Anterior cingulate cortex (tissue), 58 donors: ENCODE measurements around the gene AJUBA.
"Not testable (repeated sequence)": the region's sequence is repeated elsewhere in the genome, so short reads cannot be mapped to it uniquely, and the experiment has no call there.

Experiments
- DNase-seq, 58 donors: peaks; one replicate each; lab custom pipeline; 2025; lab: John Stamatoyannopoulos, UW

Gene AJUBA

DNA sequence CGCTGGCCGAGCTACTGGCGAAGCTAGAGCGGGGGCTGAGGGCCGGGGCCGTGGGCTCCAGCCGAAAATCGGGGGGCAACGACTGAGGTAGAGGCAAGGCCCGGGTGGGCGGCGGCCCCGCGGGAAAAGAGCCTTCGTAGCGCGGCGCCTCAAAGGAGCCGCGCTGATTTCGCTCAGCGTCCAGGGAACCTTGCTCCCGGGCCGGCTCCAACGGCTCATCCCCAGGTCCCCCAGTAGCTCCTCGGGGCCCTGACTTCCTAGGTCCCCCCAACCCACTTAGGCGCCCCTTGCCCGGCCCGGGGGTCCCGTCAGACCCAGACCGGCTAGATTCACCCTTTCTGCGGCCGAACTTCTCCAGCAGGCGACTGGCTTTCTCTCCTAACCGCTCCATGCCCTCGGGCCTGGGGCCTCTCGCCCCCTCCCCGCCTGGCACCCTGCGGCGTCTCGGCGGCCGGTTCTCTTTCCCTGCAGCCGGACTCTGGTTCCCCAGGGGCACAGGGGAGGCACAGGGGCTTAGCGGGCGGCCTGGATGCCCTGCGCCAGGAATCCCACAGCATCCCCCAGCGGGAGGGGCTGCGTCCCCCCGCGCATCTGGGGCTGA is 375 bp downstream of the AJUBA start:
- DNase-seq: no peak

DNA sequence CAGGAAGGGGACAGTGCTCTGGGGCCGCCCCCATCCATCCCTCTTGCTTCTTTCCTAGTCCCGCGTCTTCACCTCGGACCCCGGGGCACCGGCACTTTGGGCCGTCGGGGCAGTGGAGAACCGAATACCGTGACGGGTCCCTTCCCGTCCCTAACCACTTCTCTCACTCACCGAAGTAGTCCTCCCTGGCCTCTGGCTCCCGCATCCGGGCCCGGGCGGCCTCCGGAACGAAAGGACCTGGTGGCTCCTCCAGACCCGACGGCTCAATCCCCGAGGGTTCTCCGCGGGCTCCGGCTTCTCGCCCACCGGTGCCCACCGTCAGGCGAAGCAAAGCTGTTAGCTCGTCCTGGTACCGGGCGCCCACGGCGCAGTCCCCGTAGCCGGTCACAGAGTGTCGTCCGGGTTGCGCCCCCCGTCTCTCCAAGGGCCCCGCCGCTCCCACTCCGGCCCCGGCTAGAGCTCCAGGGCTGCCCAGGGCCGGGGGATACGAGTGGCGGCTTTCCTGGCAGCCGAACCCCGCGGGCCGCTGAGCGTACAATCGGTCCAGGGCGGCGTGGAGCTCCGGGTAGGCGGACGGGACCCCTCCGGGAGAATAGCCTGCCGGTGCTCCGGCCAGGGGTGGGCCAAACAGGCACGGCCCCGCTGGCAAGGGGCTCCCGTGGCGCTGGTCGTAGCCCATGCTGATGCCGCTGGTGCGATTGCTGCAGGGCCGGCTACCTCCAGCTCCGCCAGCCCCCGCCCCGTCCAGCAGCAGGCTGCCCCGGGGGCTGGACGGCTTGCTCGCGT is 1.1 kb downstream of the AJUBA start:
- DNase-seq: no peak

DNA sequence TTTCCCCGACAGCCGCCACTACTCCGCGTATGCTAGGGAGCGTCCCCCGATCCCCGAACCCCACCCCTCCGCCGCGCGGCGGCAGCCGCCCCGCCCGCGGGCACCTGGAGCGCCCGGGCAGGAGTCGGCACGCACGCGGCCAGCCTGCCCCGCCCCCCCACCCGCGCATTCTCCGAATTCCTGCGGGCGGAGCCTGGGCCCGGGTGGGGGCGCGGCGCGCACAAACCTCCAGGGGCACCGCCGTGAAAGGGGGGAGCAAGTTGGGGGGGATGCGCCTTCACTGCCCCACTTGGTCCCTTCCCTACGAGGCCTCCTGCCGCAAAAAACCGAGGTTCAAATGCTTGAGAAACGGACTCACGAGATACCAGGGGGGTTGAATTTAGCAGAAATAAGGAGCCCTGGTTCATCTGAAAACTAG is 1.7 kb downstream of the AJUBA start:
- no peak for DNase-seq

DNA sequence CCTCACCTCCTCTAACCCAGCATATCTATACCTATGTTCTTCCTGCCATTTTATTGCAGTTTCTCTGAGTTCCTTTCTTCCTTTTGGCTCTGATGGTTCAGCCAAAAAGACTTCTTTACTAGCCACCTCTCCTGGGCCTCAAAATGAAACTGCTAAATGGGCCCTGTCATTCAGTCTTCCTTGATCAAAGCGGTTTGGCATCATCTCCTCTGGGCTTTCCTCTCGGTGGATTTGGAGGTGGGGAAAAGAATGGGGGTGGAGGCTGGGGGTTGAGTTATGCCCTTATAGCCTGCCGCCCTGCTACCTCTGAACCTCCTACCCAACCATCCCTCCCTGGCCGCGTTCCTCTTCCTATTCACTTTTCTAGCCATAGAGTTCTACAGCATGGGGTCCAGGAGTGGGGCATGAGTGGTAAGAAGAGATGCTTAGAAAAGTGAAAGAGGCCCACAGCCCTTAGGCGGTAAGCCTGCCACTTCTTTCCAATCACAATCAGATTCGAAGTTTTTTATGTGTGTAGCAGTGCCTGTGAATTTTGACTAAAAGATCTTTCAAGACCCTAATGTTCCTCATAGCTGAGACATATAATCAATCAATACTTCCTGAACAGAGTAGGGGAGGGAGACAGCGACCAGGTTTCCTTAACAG is 2.5 kb downstream of the AJUBA start:
- no peak for DNase-seq

DNA sequence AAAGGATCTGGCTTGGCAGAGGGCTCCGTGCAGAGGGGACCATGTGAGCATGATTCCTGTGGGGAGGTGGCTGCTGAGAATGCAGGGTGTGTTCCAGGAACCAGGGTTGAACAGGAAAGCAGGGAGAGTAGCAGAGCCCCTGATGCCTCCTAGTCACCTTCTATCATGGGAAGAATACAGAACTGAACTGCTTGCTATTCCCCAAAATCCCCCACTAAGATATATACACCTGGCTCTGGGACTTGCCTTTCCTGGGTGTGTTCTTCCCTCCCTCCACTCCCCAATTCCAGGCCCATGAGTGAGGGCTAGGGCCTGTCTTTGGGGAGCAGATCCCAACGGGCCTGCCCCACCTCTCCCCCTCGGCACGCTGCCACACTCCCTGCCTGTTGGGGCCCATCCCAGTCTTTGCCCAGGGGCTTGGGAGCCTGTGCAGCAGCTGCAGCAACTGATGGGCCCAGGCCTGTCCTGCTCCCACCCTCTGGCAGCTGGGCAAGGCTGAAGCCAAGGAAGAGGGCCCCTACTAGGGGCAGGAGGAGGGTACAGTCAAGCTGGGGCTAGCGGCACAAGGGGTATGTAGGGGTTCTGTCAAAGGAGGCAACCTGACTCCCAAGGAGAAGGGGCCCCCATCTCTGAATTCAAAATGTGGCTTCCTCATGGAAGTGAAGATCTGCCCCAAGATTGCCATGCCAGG is 3.2 kb downstream of the AJUBA start:
- no peak for DNase-seq

DNA sequence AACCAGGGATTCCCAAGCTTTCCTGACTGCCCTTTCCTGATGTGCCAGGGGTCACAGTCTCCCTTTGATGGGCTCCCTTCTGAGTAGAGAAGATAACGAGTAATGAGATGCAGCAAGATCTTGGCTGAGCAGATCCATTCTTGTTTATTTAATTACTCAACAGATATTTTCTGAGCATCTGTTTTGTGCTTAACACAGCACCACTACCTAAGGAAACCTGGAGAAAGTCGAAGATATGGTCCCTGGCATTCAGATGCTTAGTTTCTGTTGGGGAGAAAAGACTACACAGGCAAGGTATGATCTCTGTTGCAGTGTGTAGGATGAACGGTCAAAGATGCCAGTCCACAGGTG is 3.9 kb downstream of the AJUBA start:
- DNase-seq: no peak

DNA sequence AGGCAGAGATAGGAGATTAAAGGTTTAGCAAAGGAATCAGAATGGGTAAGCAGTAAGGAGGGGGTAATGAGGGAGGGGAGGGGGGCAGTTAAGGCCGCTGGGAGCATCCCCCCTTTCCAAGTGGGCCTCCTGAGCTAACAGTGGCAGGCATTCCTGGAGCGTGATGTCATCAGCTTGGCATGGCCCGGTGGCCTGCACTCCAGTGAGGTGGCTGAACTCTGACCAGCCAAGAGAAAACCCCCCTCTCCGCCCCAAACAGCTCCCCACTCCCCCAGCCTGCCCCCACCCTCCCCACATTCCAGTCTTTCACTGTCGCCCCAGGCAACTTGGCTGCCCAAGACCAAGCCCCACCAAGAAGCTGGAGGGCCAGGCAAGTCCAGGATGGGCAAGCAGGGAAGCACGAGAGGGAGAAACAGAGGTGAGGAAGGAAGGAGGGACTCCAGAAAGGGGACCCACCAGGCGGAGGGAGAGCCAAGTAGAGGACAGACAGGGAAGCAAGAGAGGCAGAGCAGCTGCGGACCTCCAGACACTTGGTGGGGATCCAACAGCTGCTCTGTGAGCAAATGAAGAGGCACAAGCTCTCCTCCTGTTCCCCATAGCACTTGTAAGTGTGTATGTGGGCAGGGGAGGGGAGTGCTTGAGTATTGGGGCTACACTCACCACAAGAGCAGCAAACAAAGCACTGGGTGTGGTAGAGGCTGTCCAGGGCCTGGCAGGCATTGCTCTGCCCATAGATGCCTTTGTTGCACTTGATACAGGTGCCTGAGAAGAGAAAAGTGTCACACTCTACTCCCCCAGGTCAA is 4.5 kb downstream of the AJUBA start:
- peak in 1 of 58 donors; percentile 30 for DNase-seq

DNA sequence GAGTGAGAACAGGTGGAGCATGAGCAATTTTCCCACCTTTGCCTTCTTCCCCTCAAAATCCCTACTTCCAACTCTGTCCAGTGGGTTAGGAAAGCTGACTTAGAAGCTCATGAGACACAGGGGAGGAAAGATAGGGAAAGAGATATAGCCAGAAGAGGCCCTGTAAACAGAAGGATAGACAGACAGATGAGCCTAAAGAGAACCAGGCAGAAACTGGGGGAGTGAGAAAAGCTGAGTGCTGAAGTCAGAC is 5.0 kb downstream of the AJUBA start:
- no peak for DNase-seq

DNA sequence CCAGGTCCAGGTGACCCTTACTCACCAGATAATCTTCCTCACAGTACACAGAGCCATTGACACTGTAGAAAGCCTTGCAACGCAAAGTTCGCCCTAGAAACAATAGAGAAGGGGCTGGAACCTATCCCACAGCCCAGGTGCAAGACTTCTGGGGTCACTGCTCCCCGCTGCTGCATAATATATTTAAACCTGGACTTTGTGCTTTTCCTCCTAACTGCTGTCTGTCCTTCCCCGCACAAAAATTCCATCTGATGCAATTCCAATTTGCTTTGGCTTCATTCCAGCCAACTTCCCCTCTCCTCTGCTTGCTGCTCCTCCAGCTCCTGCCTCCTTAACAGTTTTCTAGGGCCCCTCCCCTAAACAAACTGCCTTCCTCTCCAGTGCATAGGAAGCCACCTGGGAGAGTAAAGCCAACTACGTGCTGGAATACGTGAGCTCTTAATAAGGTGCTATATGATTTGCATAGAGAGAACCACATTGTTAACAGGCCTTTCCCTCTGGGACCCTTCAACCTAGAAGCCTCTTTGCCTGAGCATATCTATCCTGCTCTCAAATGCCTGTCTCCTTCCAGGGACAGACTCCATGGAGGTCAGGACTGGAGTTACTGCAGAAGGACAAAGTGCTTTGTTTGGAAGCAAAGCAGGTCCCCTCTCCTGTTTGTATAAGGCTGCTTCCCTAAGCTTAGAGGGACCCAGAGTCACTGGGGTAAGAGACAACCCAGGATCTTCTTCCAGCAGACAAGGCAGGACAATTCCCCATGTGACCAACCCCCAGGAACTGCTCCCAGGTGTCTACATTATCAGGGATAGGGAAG is 5.5 kb downstream of the AJUBA start:
- no peak for DNase-seq

DNA sequence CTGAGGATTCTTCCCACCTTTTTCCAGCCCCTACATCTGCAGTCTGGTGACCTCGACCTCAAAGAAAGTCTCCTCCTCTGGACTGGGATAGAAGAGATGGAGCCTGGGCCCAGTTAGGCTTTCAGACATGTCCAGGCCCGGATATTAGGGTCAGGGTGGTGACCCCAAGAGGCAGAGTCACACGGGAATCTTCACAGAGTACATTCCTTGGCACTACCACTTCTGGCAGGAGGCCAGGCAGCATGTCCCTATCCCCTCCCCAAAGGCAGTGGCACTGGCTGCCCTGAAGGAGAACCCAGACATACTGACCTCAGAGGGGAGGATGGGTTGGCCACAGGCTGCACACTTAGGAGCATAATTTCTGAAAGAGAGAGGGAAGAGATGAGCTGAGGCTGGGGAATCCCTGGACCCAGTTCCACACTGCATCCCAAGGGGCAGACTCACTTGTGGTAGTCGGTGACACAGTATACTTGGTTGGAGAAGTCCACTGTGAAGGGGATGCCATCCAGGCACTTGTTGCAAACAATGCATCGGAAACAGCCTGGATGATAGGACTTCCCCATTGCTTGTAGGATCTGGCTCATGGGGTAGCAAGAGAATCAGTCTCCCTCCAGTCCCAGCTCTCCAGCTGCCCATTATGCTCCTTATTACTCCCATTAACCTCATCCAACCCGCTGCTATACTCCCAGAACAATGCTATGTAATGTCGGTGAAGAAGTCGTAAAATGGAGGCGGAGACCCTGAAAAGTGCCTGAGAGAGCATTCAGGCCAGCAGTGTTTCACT is 7.6 kb downstream of the AJUBA start:
- DNase-seq: no peak

DNA sequence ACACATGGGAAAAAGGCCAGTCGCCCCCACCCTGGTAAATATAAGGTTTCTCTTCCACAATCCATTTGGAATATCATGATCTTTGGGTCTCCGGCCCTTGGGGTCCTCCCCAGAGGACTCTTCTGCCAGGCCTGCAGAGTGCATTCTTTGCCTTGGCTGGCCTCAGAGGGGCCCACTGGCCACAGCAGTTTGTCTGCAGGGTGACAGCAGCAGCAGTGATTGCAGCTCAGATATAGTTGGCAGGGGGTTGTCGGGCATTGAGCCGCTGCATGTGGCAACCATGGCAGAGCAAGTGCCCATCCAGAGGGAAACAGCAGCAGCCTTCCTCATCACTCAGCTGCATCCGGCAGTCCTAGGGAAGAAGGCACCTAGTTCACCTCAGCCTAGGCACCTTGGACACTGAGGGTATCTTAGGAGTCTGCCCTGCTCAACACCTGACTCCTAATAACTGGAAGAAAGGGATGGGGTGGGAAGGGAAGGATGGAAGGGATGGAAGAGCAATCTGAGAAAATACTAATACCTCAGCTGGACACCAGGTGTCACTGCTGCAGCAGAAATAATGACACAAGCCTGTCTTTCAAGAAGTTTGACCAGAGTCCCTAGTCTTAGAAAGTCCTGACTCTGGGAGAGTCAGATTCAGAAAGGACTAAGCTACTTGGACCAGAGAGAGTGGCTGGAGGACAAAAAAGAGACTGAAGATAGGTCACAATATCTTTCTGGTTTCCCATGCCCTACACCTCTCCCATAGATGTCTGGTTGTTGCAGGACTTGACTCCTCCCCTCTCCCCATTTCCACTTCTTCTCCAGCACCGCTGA is 8.9 kb downstream of the AJUBA start:
- peak in 11 of 58 donors; percentile 9 to 39 (median 16) for DNase-seq

DNA sequence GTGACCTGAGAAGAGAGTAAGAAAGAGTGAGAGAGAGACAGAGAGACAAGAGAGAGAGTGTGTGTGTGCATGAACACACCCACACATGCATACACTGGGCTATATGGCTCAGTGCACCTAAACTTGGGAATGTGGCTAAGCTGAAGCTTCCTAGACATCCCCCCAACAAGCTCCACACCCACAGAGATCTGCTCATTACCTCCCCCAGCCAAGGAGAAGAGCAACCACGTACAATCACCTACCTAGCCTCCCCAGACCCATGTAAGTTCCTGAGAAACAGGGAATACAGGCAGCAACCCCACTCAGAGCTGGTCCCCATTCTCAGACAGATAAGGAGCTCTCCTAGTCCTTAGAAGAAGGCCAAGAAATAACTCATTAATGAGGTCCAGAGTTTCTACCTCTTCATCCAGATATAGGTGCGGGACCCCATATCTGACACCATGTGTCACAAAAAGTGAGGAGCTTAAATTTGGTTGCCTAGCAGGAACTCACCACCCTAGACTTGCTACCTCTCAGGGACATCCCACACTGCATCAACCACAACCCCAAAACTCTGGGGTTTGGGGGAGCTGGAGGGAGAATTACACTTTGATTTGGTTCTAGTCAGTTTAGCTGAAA is 9.9 kb downstream of the AJUBA start:
- DNase-seq: no peak

DNA sequence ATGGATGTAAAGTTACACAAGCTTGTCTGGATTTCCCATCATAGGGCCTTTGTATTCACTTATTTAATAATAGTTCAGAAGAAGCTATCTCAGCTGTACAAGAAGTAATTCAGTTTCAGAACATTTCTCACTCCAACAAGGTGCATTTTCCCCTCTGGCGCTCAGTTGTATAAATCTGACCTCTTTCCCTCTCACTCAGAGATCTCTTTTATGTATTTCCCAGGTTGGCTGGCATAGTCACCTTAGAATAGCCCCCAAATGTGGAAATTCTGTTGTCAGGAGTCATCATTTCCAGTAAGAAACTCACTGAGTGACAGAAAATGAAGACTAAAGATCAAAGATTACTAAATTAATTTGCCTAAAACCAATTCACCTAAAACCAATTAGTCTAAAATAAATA is 11.2 kb downstream of the AJUBA start:
- no peak for DNase-seq

DNA sequence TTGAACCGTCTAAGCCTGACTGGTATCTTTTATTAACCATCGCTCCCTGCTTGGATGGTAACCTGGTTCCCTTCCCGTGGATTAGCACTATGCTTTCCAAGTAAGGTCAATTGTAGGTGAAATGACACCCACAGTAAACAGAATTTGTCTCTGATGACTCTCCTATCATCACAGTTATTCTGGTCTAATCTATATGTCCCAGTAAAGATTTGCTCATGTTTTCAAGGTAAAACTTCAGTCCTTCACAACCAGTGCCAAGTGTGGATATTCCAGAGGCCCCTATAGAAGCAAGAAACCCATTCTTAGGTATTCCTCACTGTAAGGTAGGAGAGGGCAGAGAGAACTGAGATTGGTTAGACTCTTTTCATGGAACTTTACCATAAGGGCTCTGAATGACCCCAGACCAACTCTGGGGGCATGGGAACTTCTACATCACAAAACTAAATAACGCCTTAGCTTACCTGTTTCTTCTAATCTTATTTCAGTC is 15.5 kb downstream of the AJUBA start:
- no peak for DNase-seq

DNA sequence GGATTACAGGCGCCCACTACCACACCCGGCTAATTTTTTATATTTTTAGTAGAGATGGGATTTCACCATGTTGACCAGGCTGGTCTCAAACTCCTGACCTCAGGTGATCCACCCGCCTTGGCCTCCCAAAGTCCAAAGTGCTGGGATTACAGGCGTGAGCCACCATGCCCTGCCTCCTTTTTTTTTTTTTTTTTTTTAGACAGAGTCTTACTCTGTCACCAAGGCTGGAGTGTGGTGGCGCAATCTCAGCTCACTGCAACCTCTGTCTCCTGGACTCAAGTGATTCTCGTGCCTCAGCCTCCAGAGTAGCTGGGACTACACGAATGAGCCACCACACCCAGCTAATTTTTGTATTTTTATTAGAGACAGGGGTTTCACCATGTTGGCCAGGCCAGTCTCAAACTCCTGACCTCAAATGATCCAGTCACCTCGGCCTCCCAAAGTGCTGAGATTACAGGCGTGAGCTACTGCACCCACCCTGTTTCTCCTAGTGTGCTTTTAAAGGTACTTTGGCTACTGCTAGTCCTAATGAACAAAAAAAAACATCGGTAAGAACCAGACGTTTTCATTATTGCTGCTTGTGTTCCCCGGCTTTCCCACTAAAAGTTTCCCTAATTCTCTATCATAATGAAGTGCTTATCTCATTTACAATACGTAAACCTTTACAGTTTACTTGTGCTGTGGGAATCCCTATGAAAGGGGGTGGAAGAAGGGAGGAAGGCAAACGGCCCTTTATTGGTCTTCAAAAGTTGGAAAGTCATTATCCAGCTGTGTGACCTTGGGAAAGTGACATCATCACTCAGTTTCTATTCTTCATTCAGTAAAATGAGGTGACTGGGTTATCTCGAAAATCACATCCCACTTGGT is 16.2 kb downstream of the AJUBA start:
- DNase-seq: not testable (repeated sequence)

DNA sequence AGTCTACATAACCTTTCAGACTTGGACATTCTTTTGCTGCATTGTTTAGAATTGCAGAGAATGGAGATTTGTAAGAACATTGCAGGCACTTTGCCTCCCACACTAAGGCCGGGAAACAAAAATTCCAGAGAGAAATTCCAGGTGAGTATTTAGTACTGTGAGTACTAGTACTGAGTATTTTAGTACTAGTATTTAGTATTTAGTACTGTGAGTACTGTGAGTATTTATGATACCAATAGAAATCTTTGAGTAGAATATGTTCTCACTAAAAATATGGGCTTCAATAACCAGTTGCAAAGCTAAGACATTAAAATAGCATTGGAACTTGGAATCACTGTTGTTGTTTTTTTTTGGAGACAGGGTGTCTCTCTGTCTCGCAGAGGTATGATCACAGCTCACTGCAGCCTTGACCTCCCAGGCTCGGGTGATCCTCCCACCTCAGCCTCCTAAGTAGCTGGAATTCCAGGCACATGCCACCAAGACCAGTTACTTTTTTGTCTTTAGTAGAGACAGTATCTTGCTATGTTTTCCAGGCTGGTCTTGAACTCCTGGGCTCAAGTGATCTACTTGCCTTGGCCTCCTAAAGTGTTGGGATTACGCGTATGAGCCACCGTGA is 20.2 kb downstream of the AJUBA start:
- no peak for DNase-seq
